Measurements from ENCODE around the gene SERBP1.

DNA sequence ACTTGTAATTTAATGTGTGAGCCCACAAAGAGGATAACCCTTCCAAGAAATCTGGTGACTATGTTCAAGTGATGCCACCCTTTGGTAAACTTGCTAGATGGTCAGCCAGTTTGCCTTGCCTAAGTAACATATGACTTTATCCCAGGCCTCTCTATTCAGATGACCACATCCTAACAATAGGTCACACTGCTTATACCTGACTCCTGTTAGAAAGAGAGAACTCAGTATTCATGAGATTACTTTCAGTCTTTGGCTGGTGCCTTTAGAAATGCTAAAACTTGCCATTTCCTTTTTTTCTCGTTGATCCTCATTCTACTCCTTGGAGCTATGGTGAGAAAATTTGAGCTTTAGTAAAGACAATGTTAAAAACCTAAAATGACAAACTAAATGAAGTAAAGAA, 28.5 kb upstream of the SERBP1 start:
- TF ChIP-seq CTCF (conservative IDR thresholded peaks at IDR 0.05; ENCODE audit: low read length) (no peak), EZH2phosphoT487 (IDR thresholded peaks at IDR 0.05; ENCODE audit: borderline replicate concordance, low read depth, low read length) (no peak)
